ENCODE data around the gene HIF3A.
"Not testable (repeated sequence)": the region's sequence is repeated elsewhere in the genome, so short reads cannot be mapped to it uniquely, and the experiment has no call there.

HIF3A gene

GRCh38 chr19:46373491-46374359 is 76.9 kb downstream of the HIF3A start:
- TF ChIP-seq ZFX (IDR thresholded peaks at IDR 0.05; ENCODE audit: borderline replicate concordance) = no peak
- TF ChIP-seq, protein P1, sequence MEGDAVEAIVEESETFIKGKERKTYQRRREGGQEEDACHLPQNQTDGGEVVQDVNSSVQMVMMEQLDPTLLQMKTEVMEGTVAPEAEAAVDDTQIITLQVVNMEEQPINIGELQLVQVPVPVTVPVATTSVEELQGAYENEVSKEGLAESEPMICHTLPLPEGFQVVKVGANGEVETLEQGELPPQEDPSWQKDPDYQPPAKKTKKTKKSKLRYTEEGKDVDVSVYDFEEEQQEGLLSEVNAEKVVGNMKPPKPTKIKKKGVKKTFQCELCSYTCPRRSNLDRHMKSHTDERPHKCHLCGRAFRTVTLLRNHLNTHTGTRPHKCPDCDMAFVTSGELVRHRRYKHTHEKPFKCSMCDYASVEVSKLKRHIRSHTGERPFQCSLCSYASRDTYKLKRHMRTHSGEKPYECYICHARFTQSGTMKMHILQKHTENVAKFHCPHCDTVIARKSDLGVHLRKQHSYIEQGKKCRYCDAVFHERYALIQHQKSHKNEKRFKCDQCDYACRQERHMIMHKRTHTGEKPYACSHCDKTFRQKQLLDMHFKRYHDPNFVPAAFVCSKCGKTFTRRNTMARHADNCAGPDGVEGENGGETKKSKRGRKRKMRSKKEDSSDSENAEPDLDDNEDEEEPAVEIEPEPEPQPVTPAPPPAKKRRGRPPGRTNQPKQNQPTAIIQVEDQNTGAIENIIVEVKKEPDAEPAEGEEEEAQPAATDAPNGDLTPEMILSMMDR (IDR thresholded peaks at IDR 0.05) = no peak

DNA sequence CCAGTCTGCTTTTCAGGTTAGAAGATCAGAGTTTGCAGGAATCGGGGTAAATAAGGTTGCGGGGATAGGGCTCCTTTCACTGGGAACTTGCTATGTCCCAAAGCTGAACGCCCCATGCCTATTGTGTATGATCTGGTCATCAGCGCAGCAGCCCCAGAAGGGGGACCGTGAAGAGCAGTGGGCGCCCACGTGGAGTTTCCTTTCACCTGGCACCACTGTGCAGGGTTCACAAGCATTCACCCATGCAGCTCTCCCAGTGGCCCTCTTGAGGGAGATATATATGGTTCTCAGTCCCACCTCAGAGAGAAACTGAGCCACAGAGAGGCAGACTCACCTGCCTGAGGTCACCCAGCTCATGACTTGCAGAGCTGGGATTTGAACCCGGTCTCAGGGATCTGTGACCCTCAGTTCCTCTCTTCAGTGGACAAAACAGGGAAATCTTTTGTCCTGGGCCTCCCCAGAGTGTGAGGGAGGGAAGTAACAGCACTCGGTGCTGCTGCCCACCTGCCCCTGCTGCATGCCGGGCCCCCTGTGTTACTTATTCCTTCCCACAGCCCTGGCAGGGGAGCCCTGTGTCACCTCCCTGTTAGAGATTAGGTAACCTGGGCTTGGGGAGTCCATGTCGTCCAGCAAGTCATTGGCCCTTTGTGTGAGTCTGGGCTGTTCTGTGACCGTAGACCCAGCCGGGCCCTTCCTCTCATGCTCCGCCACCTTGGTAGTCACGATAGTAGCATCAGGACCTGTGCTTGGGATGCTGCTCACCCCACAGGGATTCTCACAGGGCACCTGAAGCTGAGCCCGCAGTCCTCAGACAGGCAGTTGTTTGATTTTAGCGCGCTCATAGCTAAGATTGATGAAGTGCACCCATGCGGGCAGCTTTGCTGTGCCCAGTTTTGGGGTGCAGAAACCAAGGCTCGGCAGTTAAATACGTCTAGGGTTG is 78.0 kb downstream of the HIF3A start:
- H3K27ac ChIP-seq = peak overlapping the region; percentile 93
- TF ChIP-seq, protein P1 (IDR thresholded peaks at IDR 0.05) = no peak
- TF ChIP-seq ZFX (IDR thresholded peaks at IDR 0.05; ENCODE audit: borderline replicate concordance) = no peak

More at GRCh38 chr19:46373491-46374359, 76.9 kb downstream of the HIF3A start:
- peak overlapping the region; percentile 93 for H3K27ac ChIP-seq

- not testable (repeated sequence) for H3K27ac ChIP-seq
Measured at GRCh38 chr19:46375476-46376067, 78.7 kb downstream of the HIF3A start.

- no peak for TF ChIP-seq ZFX (IDR thresholded peaks at IDR 0.05; ENCODE audit: borderline replicate concordance)
- TF ChIP-seq, protein P1 (IDR thresholded peaks at IDR 0.05) = no peak
- H3K27ac ChIP-seq = peak overlapping the region; percentile 44
Measured at GRCh38 chr19:46376241-46377153, 79.7 kb downstream of the HIF3A start.

DNA sequence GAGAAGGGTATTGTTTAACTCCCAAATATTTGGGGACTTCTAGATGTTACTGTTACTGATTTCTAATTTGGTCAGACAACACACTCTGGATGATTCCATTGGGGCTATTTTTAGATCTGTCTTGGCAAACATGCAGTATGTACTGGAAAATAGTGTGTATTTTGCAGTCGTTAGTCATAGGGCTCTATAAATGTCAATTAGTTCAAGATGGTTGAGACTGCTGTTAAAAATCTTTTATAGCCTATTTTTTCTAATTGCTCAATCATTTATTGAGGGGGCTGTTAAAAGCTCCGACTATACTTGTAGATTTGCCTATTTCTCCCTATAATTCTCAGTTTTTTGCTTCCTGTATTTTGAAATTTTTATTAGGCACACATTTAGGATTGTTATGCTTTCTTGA is 81.4 kb downstream of the HIF3A start:
- no peak for TF ChIP-seq ZFX (IDR thresholded peaks at IDR 0.05; ENCODE audit: borderline replicate concordance)
- TF ChIP-seq, protein P1 (IDR thresholded peaks at IDR 0.05) = no peak
- peak overlapping the region; percentile 44 for H3K27ac ChIP-seq

DNA sequence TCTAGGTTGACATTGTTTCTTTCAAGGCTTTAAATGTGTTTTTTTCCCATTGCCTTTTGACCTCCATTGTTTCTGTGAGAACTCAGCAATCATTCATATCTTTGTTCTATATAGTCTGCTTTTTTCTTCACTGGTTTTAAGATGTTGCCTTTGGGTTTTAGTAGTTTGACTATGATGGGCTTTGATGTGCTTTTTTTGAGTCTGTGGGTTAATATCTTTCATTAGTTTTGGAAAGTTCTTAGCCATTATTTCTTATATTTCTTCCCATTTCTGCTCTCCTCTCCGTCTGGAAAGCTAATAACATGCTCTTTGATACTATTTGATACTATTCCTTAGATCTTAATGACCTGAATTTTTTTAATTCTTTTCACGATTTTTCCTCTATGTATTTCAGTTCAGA is 83.8 kb downstream of the HIF3A start:
- TF ChIP-seq, protein P1 (IDR thresholded peaks at IDR 0.05) = no peak
- no peak for TF ChIP-seq ZFX (IDR thresholded peaks at IDR 0.05; ENCODE audit: borderline replicate concordance)
- no peak overlapping the region for H3K27ac ChIP-seq
